K562 (cell line): ENCODE data around the gene C14orf180. TPM values are rescaled to one million over a fixed set of nuclear protein-coding genes. Genes with fewer than 3 reads are reported as not detected.

Experiments
- ATAC-seq: fragments of 200-7000 bp; cut with Tn5 transposase; 3 replicates; pipeline ENCODE4 v1.9.1; 2020; ENCODE audit warnings: moderate library complexity
- BruUV-seq: library from RNA; stranded (reverse); fragments of 400-500 nt; replicated peaks from 2 replicates; lab custom pipeline; 2021; lab: Mats Ljungman, UMichigan
- CTCF ChIA-PET: fragments of 300-600 bp; formaldehyde crosslinking; extraction: SDS; loops from one replicate; lab custom pipeline; 2021; ENCODE audit warnings: low intra/inter-chr PET ratio; lab: Yijun Ruan, JAX
- POLR2A ChIA-PET: fragments of 300-600, 350-650 bp; sonication (Branson Sonifier 250); formaldehyde crosslinking; extraction: SDS; loops from one replicate; lab custom pipeline; 2021; ENCODE audit warnings: antibody characterized with exemption, inconsistent platforms; lab: Yijun Ruan, JAX
- DNase-seq, 4 experiments: peaks; one replicate each; pipeline versions ENCODE4 v3.0.0 to v3.0.0-alpha.2; 2011 to 2018; ENCODE audit warnings: low spot score in 3 of 4, mixed read lengths in 3 of 4; ENCODE audit errors: extremely low read depth in 1 of 4
- FAIRE-seq: peaks from 2 replicates; lab custom pipeline; 2011; peaks lifted over from hg19 to GRCh38; lab: Jason Lieb, UNC
- H2AFZ ChIP-seq: 2 replicates; pipeline ENCODE4 v1.6.0; 2011; ENCODE audit warnings: low read depth, low read length, control low read depth, inconsistent platforms
- H3K27ac ChIP-seq: fragments of 200-600 bp; 3 replicates; pipeline ENCODE4 v1.8.0; 2011; ENCODE audit warnings: low read depth, mild to moderate bottlenecking, control low read depth, inconsistent platforms, low read length, moderate library complexity, mixed read lengths; ENCODE audit errors: extremely low read depth
- H3K27me3 ChIP-seq, 2 experiments: fragments of 300-600 bp in 1 of 2; 2 replicates in 1 of 2; 3 replicates in 1 of 2; pipeline versions ENCODE4 v1.6.0 to v1.8.0; 2011; ENCODE audit warnings: inconsistent platforms in 2 of 2, low read length in 2 of 2, mild to moderate bottlenecking in 1 of 2, mixed read lengths in 1 of 2, moderate library complexity in 1 of 2; ENCODE audit not compliant: control insufficient read depth in 2 of 2, insufficient read depth in 2 of 2
- H3K36me3 ChIP-seq: fragments of 300-600 bp; 3 replicates; pipeline ENCODE4 v1.8.0; 2011; ENCODE audit warnings: mild to moderate bottlenecking, low read length, inconsistent platforms; ENCODE audit not compliant: control insufficient read depth, insufficient read depth
- H3K4me1 ChIP-seq, 2 experiments: fragments of 200-600 bp in 1 of 2; replicated peaks in 1 of 2; 2 replicates in 1 of 2; 3 replicates in 1 of 2; pipeline versions ENCODE4 v1.5.1 to v1.8.0; 2011; ENCODE audit warnings: inconsistent platforms in 2 of 2, low read length in 2 of 2, mild to moderate bottlenecking in 1 of 2, mixed read lengths in 1 of 2, moderate library complexity in 1 of 2; ENCODE audit not compliant: control insufficient read depth in 2 of 2, insufficient read depth in 2 of 2
- H3K4me2 ChIP-seq: 2 replicates; pipeline ENCODE4 v1.6.1; 2011; ENCODE audit warnings: low read length, control low read depth, inconsistent platforms, mixed read lengths; ENCODE audit not compliant: insufficient read depth
- H3K4me3 ChIP-seq: fragments of 200-600 bp; sonication (generic), shearing (Covaris generic); 2 replicates; pipeline ENCODE4 v1.5.1; 2016; ENCODE audit warnings: control low read depth, inconsistent platforms
- H3K79me2 ChIP-seq: fragments of 200-600 bp; 3 replicates; pipeline ENCODE4 v1.8.0; 2011; ENCODE audit warnings: low read length, inconsistent platforms; ENCODE audit not compliant: control insufficient read depth, insufficient read depth
- H3K9ac ChIP-seq, 2 experiments: 2 replicates each; pipeline versions ENCODE4 v1.6.0 to v1.6.1; 2011; ENCODE audit warnings: low read depth in 2 of 2, low read length in 2 of 2, control low read depth in 1 of 2, inconsistent platforms in 1 of 2, mild to moderate bottlenecking in 1 of 2, mixed read lengths in 1 of 2; ENCODE audit not compliant: insufficient read depth in 1 of 2
- H3K9me1 ChIP-seq: one replicate; pipeline ENCODE4 v1.6.0; 2011; ENCODE audit warnings: inconsistent platforms, mild to moderate bottlenecking, low read length, moderate library complexity; ENCODE audit not compliant: control insufficient read depth, insufficient read depth
- H3K9me3 ChIP-seq: replicated peaks from 2 replicates; pipeline ENCODE4 v1.5.1; 2011; ENCODE audit warnings: low read depth, low read length, inconsistent platforms; ENCODE audit not compliant: control insufficient read depth, insufficient read depth
- H4K20me1 ChIP-seq: replicated peaks from 2 replicates; pipeline ENCODE4 v1.6.1; 2011; ENCODE audit warnings: low read length, inconsistent platforms, mixed read lengths; ENCODE audit not compliant: control insufficient read depth, insufficient read depth
- ELF4 ChIP-seq: fragments of 450-650 bp; formaldehyde crosslinking; IDR thresholded peaks from 2 replicates; pipeline ENCODE4 v1.4.0; 2022; ENCODE audit warnings: missing genetic modification characterization
- RERE ChIP-seq: sonication (generic); formaldehyde crosslinking; IDR thresholded peaks from 2 replicates; pipeline ENCODE4 v1.8.0; 2023; ENCODE audit warnings: missing genetic modification reagents, mild to moderate bottlenecking, borderline replicate concordance
- TBP ChIP-seq: optimal IDR thresholded peaks from 2 replicates; pipeline ENCODE3; 2011; ENCODE audit warnings: low read depth, low read length, improper control_type of control experiment
- TGIF2 ChIP-seq: sonication (generic); formaldehyde crosslinking; IDR thresholded peaks from 2 replicates; pipeline ENCODE4 v1.8.1; 2022; ENCODE audit warnings: mild to moderate bottlenecking, missing genetic modification reagents, moderate library complexity
- ZNF766 ChIP-seq: fragments of 200-800 bp; sonication (Bioruptor generic); conservative IDR thresholded peaks from 2 replicates; pipeline ENCODE4 v1.6.1; 2016; ENCODE audit warnings: missing genetic modification characterization, missing compliant biosample characterization
- WGBS: fragments of 100-300 bp; shearing (Covaris generic); methylation state at CpG from one replicate; pipeline ENCODE4 v1.1.6; 2016; ENCODE audit warnings: low coverage, mixed read lengths; ENCODE audit not compliant: insufficient coverage; ENCODE audit errors: missing lambda C conversion rate; 5-methylcytosine and 5-hydroxymethylcytosine counted together
- in situ Hi-C: fragments of 300-500 bp; cut with MboI; formaldehyde crosslinking; loops from 4 replicates; pipeline ENCODE4 v1.15.0; 2018; ENCODE audit warnings: inconsistent platforms, mixed read lengths
- intact Hi-C: fragments of 100-400 bp; cut with micrococcal nuclease; formaldehyde crosslinking; loops from 2 replicates; pipeline ENCODE4 v1.14.2; 2022
- polyA plus RNA-seq, 8 experiments: library from polyadenylated mRNA; depleted of rRNA in 4 of 8; stranded (reverse) in 5 of 8; unstranded in 3 of 8; fragments of >200 nt; fragmentation: Nextera tagmentation in 2 of 8; fragmentation: Illumina TruSeq in 1 of 8; extraction: Ambion mirVana in 2 of 8; extraction: Trizol in 1 of 8; gene quantifications; 2 replicates each; pipeline versions ENCODE4 v1.2.1 to v1.2.3, GENCODE V29; 2011 to 2014; ENCODE audit warnings: inconsistent platforms in 1 of 8, missing spikeins in 1 of 8
- total RNA-seq, 7 experiments: library from RNA; depleted of rRNA in 6 of 7; stranded (reverse); fragments of >200 nt in 6 of 7; fragmentation: Illumina TruSeq in 2 of 7; extraction: Trizol in 2 of 7; gene quantifications; 2 replicates each; pipeline versions ENCODE4 v1.2.1 to v1.2.3, GENCODE V29; 2011 to 2021; ENCODE audit warnings: low replicate concordance in 1 of 7

C14orf180 gene
- total and polyA plus RNA-seq, 9 of the 15 experiments (the other 6 are each of a cell fraction or from before 2014, with no cell fraction given), result not detected

- TF ChIP-seq ELF4 (CRISPR knock-in tag) (no peak), RERE (CRISPR knock-in tag) (no peak)
Measured at GRCh38 chr14:104610749-104611310, 31.3 kb downstream of the C14orf180 start (continued).

- in situ Hi-C loops (no loop called here), intact Hi-C loops (no loop called here)
- Histone ChIP-seq H3K9me1 (no peaks in the 10 kb centered on the region), H3K27me3 (peaks cover 0 to 7% of the 10 kb centered on the region in 2 experiments; a peak in 1 of 5 replicates), H3K36me3 (no peaks in the 10 kb centered on the region), H3K9me3 (no peaks in the 10 kb centered on the region), H3K79me2 (no peaks in the 10 kb centered on the region), H2AFZ (no peak overlapping the region), H3K9ac (no peak overlapping the region), H3K4me1 (no peaks in the 10 kb centered on the region), H4K20me1 (no peaks in the 10 kb centered on the region), H3K4me3 (no peak overlapping the region), H3K27ac (no peak overlapping the region), H3K4me2 (no peak overlapping the region)
- ChIA-PET CTCF (no interaction called here), POLR2A (no interaction called here)
- no TSS peak for BruUV-seq
- FAIRE-seq (no peak), ATAC-seq (no peak), DNase-seq (no peak)
- WGBS, result 0% methylated on average over 6 of the region's 8 CpGs
- TF ChIP-seq TBP (no peak), ZNF766 (CRISPR knock-in tag) (no peak), TGIF2 (no peak)
Measured at GRCh38 chr14:104611881-104612280, 32.3 kb downstream of the C14orf180 start.
